CD4-positive, alpha-beta T cell treated with Interleukin-4 for 1 hour (primary cell): ENCODE data around the gene CDYL.
"Not testable (repeated sequence)": the region's sequence is repeated elsewhere in the genome, so short reads cannot be mapped to it uniquely, and the experiment has no call there.

Experiments
- DNase-seq, 2 donors: peaks; one replicate each; pipeline ENCODE4 v3.0.0-alpha.2; 2020 to 2022

The CDYL gene

DNA sequence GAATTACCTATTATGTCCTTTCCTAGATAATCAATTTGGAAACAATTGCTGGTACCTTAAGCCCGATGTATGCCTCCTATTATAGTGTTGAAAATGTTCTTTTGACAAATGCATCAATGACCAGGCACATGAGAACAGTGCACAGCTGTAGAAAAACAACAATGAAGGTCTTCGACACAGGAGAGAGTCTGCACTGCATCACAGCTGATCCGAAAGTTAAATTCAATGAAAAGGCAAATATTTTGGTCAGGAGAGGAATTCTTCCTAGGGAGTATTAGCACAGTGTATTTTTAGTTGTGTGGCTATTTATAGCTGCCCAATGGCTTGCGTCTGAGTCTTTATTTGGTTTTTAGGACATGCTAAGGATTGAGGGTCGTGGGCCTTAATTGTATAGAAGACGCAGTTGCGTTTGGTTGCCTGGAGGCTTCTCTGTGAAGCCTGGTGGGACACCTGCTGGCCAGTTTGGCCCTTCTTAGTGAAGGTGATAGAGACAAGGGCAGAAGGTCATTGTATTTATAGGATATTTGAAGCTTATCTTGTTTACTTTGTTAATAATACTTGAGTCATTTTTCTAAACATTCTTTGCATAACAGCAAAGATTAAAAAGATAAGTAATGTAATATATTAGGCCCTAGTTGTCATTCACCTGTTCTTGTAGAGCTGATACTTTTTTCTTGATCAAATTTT is 72.3 kb downstream of the CDYL start:
- peak in 1 of 2 donors; percentile 18 for DNase-seq

GRCh38 chr6:4849226-4850022 is 73.2 kb downstream of the CDYL start:
- DNase-seq: no peak

GRCh38 chr6:4851035-4851434 is 74.8 kb downstream of the CDYL start:
- DNase-seq: no peak

DNA sequence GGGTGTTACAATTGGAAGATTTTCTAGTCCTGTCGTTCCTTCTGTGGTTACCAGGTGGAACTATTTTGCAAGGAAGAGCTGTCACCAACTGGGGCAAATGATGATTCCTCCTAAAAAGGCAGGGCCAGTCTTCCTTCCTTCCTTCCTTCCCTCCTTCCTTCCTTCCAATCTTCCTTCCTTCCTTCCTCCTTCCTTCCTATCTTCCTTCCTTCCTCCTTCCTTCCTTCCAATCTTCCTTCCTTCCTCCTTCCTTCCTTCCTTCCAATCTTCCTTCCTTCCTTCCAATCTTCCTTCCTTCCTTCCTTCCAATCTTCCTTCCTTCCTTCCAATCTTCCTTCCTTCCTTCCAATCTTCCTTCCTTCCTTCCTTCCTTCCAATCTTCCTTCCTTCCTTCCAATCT is 76.0 kb downstream of the CDYL start:
- not testable (repeated sequence) for DNase-seq

GRCh38 chr6:4852938-4853337 is 76.7 kb downstream of the CDYL start:
- no peak for DNase-seq

GRCh38 chr6:4853349-4853748 is 77.1 kb downstream of the CDYL start:
- DNase-seq: no peak

- no peak for DNase-seq
These were observed 77.7 kb downstream of the CDYL start for GRCh38 chr6:4853782-4854511.

- no peak for DNase-seq
These were observed 80.6 kb downstream of the CDYL start for GRCh38 chr6:4856785-4857184.

- no peak for DNase-seq
These were observed 82.2 kb downstream of the CDYL start for GRCh38 chr6:4858194-4859015.

GRCh38 chr6:4860387-4860786 is 84.2 kb downstream of the CDYL start:
- DNase-seq: no peak

DNA sequence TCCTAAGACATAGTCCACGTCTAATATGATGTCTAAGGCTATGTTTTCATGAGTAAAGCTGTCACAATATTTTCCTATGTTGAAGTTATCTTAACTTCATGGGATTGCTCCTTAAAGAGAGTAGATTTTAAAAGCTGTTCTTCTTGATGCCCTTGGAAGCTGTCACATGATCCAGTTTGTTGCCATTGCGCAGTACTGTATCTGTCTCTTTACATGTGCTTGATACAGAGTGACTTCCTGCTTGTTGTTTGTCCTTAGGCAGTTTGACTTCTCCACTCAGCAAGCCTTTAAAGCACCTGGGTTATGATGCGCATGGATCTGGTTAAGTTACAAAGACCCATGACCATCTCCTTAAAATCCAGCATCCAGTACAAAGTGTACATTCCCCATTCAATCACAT is 85.4 kb downstream of the CDYL start:
- no peak for DNase-seq

DNA sequence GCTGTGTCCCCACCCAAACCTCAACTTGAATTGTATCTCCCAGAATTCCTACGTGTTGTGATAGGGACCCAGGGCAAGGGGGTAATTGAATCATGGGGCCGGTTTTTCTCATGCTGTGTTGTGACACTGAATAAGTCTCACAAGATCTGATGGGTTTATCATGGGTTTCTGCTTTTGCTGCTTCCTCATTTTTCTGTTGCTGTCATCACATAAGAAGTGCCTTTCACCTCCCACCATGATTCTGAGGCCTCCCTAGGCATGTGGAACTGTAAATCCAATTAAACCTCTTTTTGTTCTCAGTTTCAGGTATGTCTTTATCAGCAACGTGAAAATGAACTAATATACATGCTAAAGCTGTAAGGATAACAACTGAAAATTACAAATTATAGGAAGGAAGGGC is 88.3 kb downstream of the CDYL start:
- DNase-seq: no peak

DNA sequence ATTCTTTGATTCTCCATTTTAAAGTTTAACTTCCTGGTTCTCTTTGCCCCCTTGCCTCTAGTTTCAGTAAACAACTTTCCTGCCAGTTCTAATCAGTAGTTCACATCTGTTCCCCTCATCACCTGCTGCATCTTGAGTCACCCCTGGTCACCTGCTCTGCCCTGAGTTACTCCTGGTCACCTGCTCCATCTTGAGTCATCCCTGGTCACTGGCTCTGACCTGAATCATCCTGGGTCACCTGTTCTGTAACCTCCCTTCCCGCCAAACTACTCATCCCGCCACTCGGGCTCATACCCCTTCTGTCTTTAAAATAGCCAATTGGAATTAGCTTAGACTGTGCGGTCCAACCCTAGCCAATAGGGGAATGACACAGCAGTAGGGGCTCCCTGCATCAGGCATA is 88.8 kb downstream of the CDYL start:
- DNase-seq: not testable (repeated sequence)

- no peak for DNase-seq
These were observed 94.8 kb downstream of the CDYL start for GRCh38 chr6:4870821-4871494.

DNA sequence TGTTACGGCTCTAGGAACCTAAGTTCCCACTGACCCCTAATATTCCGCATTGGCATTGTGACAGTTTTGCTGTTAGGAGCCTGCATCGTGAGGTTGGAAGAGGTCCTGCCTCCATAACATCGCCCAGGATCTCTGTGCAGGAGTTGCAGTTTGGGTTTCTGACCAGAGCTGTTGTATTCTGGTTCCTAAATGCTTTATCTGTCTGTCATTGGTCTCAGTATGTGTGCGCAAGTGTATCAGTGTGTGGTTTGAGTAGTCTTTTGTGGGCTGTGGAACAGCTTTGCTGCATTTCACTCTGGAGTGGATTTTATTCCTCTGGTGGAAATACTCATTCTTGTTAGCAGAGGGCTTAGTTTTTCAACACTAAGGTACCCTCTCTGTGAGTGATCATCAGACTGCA is 95.6 kb downstream of the CDYL start:
- DNase-seq: no peak

- no peak for DNase-seq
These were observed 96.6 kb downstream of the CDYL start for GRCh38 chr6:4872841-4873240.

DNA sequence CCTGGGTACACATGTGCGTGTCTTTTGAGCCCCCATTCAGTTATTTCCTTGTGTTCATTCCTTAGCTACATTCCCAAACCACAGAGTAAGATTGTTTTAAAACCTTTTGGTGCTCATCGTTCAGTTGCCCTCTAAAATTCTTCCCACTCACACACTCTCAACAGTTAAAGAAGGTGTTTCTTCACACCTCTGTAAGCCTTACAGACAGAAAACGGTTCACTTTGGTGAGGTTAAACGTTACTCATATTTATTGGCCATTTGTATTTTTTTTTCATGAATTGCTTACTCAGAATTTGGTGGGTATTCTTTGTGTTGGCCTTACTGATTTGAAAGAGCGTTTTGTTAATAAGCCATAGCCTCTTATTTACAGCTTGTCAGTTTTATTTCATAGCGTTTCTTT is 97.7 kb downstream of the CDYL start:
- no peak for DNase-seq

- no peak for DNase-seq
These were observed 103.6 kb downstream of the CDYL start for GRCh38 chr6:4879741-4880275.

DNA sequence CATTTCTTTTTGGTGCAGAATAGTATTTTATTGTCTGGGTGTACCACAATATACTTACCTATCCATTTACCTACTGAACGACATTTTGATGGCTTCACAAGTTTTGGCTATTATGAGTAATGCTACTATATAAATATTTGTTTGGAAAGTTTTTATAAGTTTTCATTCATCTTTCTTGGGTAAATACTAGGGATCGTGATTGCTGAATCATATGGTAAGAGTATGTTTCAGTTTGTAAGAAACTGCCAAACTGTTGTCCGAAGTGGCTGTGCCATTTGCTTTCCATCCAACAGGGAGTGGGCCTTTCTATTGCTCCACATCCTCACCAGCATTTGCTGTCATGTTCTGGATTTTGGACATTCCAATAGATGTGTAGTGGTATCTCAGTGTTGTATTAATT is 104.2 kb downstream of the CDYL start:
- DNase-seq: no peak

GRCh38 chr6:4883298-4883697 is 107.1 kb downstream of the CDYL start:
- no peak for DNase-seq

- DNase-seq: no peak
These were observed 108.6 kb downstream of the CDYL start for GRCh38 chr6:4884646-4885340.
